Fibroblast of skin of abdomen (primary cell): Measurements from ENCODE around the gene CHRD.

Experiments used
- DNase-seq: peaks from one replicate; pipeline ENCODE4 v3.0.0-alpha.2; 2013

CHRD gene

GRCh38 chr3:184383033-184383740 lies 3.3 kb downstream of the CHRD start:
- no peak for DNase-seq

- DNase-seq: no peak
Measured at GRCh38 chr3:184384342-184384741, 4.5 kb downstream of the CHRD start.

GRCh38 chr3:184384856-184385422 lies 5.1 kb downstream of the CHRD start:
- no peak for DNase-seq

DNA sequence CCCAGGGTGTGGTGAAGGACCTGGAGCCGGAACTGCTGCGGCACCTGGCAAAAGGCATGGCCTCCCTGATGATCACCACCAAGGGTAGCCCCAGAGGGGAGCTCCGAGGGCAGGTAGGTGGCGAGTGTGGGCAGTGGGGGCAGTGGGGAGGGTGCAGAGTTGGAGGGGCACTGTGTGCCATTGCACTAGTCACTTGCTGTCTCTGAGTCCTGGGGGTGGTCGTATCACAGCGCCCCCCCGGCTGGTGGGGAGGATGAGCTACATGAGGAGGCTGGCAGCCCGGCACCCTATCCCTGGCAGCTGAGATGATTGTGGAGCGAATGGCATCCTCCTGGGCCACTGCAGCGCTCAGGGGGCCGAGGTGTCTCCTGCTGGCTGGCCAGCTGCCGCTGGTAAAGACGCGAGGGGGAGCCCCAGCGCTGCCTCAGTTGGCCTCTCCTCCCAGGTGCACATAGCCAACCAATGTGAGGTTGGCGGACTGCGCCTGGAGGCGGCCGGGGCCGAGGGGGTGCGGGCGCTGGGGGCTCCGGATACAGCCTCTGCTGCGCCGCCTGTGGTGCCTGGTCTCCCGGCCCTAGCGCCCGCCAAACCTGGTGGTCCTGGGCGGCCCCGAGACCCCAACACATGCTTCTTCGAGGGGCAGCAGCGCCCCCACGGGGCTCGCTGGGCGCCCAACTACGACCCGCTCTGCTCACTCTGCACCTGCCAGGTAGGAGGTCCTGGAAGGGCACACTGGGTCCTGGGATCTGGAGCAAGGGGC lies 6.4 kb downstream of the CHRD start:
- no peak for DNase-seq

GRCh38 chr3:184387174-184387714 lies 7.4 kb downstream of the CHRD start:
- DNase-seq: no peak

DNA sequence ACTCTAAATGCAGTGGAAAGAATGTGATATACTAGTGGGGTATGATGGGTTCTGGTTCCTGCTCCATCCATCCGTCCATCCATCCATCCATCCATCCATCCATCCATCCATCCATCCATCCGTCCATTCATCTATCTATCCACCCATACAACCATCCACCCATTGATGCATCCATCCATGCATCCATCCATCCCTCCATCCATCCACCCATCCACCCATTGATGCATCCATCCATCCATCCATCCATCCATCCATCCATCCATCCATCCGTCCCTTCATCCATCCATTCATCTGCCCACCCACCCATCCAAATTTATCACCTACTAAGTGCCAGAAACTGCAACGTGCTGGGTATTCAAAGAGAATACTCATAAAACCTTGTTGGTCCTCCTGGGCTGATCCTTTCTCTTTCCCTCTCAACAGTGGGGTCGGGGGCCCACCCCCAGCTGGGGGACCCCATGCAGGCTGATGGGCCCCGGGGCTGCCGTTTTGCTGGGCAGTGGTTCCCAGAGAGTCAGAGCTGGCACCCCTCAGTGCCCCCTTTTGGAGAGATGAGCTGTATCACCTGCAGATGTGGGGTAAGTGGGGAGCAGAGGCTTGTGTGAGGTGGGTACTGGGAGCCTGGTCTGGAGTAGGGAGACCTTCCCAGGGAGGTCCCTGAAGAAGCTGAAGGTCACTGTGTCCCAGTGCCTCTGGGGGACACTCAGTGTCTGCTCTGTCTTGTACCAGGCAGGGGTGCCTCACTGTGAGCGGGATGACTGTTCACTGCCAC lies 8.5 kb downstream of the CHRD start:
- DNase-seq: no peak

DNA sequence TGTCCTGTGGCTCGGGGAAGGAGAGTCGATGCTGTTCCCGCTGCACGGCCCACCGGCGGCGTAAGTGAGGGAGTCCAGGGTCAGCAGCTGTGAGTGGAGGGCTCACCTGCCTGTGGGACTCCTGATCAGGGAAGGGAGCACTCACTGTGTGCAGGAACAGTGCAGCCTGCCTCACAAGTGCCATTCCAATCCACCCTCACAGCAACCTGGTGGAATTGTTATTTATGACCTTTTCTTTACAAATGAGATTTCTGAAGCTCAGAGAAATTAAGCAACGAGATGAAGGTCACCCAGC lies 9.0 kb downstream of the CHRD start:
- DNase-seq: no peak

DNA sequence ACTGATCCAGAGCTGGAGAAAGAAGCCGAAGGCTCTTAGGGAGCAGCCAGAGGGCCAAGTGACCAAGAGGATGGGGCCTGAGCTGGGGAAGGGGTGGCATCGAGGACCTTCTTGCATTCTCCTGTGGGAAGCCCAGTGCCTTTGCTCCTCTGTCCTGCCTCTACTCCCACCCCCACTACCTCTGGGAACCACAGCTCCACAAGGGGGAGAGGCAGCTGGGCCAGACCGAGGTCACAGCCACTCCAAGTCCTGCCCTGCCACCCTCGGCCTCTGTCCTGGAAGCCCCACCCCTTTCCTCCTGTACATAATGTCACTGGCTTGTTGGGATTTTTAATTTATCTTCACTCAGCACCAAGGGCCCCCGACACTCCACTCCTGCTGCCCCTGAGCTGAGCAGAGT lies 9.5 kb downstream of the CHRD start:
- DNase-seq: no peak

DNA sequence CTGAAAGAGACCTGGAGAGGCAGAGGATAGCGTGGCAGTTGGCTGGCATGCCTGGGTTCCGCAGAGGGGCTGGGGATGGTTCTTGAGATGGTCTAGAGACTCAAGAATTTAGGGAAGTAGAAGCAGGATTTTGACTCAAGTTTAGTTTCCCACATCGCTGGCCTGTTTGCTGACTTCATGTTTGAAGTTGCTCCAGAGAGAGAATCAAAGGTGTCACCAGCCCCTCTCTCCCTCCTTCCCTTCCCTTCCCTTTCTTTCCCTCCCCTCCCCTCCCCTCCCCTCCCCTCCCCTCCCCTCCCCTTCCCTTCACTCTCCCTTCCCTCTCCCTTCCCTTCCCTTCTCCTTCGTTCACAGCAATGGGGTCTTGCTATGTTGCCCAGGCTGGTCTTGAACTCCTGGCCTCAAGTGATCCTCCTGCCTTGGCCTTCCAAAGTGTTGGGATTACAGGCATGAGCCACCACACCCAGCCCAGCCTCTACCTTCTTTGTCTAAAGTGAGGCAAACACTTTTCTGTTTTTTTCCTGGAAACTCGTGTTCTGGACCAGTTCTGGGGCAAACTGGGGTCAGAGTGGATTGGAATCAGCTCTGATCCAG lies 10.2 kb downstream of the CHRD start:
- no peak for DNase-seq

GRCh38 chr3:184391266-184391665 lies 11.4 kb downstream of the CHRD start:
- no peak for DNase-seq

GRCh38 chr3:184395320-184395660 lies 15.4 kb downstream of the CHRD start:
- DNase-seq: no peak

- DNase-seq: peak; percentile 94
Measured at GRCh38 chr3:184399410-184399809, 19.6 kb downstream of the CHRD start.

DNA sequence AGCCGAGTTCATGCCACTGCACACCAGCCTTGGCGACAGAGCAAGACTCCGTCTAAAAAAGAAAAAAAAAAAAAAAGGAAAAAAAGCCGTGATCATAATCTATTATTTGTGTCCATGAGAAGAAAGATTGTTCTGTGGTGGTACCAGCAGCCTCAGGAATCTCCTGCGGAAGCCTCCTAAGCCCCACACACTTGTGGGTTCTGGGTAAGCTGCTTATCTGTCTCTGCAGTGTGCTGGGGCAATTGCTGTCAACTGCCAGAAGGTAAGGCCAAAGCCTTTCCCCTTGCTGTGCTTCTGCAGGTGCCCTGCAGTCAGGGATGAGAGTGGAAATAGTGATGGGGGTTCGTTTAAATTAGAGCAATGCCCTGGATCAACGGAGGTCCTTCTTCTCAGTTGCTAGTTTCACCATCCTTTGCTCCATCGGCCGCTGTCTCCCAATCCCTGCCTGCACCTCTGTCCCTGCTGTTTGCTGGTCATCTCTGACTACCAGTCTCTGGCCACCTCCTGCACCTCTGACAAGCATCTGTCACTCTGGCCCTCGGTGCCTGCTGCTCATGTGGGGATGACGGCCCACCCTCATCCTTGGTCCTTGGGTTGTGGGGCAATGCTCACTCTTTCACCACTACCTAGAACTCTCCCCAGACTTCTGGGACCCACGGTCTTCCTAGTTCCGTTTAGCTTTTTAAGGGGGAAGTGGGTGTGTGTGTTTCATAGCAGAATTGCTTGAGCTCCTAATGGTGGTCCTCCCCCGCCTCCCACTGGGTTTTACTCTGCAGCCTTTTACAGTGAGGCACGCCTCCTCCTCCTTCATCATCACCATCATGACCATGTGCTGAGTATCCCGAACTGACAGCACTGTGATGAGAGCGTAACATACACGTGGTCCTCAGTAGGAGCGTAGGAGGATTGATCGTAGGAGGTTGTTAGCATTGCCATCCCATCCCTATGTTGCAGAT lies 25.5 kb downstream of the CHRD start:
- no peak for DNase-seq

DNA sequence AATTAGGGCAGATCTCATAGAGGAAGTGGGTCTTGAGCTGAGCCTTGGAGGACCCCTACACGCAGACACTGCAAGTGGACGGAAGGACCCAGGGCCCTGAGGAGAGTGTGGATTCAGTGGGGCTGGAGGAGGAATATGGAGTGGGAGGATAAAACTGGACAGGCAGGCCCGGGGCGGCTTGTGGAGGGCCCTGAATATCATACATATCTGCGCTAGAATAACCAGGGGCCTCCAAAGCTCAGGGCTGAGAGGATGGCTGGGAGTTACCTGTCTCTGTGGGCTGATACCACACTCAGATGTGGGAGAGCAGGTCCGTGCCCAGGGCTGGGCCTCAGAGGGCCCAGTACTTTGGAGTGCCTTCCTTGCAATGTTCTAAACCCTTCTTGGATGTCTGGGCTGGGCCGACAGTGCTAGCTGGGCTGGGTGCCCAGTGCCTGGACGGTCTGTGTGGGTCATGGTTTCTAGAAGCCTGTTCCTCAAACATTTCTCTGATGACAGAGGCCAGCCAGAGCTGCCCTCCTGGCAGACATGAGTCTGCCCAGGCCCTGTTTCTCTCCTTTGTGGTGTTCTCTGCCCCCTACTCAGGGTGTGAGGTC lies 29.6 kb downstream of the CHRD start:
- no peak for DNase-seq

DNA sequence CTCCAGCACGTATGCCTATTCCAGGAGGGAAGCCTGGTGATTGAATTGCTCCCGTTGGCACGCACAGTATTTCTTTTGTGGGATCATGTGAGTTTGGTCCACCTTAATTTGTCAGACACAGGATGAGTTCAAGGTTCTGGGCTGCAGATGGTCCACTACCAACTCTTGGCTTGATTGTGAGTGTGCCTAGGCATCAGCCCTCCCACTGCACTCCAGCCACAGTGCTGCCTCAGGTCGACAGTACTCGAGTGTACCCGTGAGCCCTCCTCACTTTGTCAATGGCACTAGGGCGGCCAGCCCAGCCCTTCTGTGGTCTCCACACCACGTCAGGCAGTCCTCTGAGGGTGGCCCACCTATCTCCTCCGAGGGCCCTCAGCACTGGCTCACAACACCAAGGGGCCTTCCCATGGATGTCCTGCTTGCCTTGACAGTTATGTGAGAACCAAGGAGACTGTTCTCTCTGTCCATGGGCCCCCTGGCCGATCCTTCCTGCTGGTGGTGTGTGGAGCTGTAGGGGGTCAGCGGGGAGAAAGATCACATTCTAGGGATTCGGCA lies 30.2 kb downstream of the CHRD start:
- DNase-seq: no peak

- no peak for DNase-seq
Measured at GRCh38 chr3:184414418-184415202, 34.8 kb downstream of the CHRD start.

DNA sequence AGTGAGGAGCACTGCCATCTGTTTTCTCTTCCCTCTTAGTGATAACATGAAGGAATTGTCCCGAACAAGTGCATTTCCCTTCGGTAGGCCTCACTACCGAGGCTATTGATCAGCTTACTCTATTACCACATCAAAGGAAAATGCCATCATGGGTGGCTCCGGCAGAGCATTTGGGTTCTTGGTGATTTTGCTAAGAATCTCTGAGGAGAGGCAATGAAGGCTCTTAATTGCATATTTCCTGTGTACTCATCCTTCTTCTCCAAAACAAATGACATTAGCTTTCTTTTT lies 35.3 kb downstream of the CHRD start:
- no peak for DNase-seq

DNA sequence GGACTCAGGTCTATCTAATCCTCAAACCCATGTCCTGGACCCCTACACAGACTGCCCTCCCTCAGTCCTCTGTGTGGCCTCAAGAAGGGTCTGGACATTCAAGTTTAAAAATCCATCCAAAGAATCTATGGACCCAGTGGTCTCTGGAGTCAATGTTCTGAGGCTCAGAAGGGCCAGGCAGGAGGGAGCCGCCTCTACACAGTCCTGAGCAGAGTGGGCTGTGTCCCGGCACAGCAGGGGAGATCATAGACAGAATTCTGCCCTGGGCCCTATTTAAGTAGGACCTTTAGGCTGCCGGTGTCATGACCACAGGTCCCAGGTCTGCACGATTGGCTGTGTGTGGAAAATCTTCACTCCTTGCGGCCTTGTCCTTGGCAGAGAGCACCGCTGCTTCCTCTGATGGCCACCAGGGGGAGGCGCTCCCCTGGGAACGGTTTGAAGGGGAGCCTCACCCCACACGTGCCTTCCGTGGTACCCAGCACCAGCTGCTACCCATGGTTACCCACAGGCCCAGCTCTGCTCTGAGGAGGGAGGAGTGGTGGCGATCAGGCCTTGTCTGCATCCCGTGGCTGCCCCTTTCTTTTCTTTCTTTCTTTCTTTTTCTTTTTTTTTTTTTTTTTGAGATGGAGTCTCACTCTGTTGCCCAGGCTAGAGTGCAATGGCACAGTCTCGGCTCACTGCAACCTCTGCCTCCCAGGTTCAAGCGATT lies 37.9 kb downstream of the CHRD start:
- DNase-seq: peak; percentile 58

- no peak for DNase-seq
Measured at GRCh38 chr3:184419171-184419570, 39.3 kb downstream of the CHRD start.

DNA sequence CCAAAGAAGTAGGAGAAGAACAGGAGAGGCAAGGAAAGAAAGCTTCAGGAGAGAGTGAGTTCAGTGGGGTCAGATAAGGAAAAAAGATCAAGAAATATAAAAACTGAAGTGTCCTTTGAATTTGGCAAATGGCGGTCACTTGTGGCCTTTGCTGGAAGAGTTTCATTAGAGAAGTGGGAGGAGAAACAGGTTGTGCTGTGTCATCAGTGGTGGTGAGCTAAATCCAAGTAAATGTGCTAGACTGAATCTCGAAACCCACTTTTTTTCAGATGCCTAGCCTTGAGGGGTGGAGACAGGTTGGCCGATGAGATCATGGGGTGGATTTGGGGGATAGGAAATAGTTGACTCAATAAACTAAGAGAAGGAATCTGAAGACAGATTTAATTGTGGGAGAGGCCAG lies 43.7 kb downstream of the CHRD start:
- DNase-seq: no peak
